ENCODE results near the gene G0S2.

DNA sequence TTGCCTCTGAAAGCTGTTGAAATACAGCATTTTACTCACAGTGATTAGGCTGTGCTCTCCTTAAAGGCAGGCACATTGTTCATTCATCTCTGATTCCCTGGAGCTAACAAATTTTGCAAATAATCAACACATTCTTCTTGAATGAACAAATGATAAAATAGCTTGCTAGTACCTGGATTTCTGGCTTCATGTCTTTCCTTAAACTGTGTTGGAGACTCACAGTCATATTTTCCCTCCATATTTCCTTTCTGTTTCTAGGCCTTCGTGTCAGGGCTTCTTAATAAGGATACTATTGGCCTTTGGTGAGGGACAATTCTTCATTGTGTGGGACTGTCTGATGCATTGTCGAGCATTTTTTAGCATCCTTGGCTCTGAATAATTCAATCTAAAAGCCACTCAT lies 39.1 kb downstream of the G0S2 start:
- TF ChIP-seq, protein P1, sequence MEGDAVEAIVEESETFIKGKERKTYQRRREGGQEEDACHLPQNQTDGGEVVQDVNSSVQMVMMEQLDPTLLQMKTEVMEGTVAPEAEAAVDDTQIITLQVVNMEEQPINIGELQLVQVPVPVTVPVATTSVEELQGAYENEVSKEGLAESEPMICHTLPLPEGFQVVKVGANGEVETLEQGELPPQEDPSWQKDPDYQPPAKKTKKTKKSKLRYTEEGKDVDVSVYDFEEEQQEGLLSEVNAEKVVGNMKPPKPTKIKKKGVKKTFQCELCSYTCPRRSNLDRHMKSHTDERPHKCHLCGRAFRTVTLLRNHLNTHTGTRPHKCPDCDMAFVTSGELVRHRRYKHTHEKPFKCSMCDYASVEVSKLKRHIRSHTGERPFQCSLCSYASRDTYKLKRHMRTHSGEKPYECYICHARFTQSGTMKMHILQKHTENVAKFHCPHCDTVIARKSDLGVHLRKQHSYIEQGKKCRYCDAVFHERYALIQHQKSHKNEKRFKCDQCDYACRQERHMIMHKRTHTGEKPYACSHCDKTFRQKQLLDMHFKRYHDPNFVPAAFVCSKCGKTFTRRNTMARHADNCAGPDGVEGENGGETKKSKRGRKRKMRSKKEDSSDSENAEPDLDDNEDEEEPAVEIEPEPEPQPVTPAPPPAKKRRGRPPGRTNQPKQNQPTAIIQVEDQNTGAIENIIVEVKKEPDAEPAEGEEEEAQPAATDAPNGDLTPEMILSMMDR (IDR thresholded peaks at IDR 0.05): no peak
- no peak for TF ChIP-seq ZFX (IDR thresholded peaks at IDR 0.05; ENCODE audit: borderline replicate concordance)
